CD8-positive, alpha-beta memory T cell (primary cell): ENCODE results near the gene LHB. TPM values are rescaled to one million over a fixed set of nuclear protein-coding genes. Genes with fewer than 3 reads are reported as not detected.
A peak's percentile ranks its signal among the peaks of the same experiment; 100 is the strongest.
"Not testable (repeated sequence)": the region's sequence is repeated elsewhere in the genome, so short reads cannot be mapped to it uniquely, and the experiment has no call there.

Experiments
- CTCF ChIA-PET: fragments of 350-600 bp; sonication (Branson Sonifier 250); formaldehyde crosslinking; loops from one replicate; lab custom pipeline; 2021; ENCODE audit warnings: antibody characterized with exemption; lab: Charles Lee
- POLR2A ChIA-PET: fragments of 350-600 bp; sonication (Branson Sonifier 250); formaldehyde crosslinking; loops from one replicate; lab custom pipeline; 2021; ENCODE audit warnings: antibody characterized with exemption; lab: Charles Lee
- DNase-seq, 5 donors: peaks; one replicate each; pipeline versions ENCODE4 v3.0.0 to v3.0.0-alpha.2; 2020 to 2022; ENCODE audit warnings: mixed read lengths in 1 of 5
- H3K27ac ChIP-seq: one replicate; pipeline ENCODE4 v1.7.0; 2013; ENCODE audit warnings: low read depth, mild to moderate bottlenecking, low read length, moderate library complexity
- H3K27me3 ChIP-seq: 2 replicates; pipeline ENCODE4 v1.7.0; 2013; ENCODE audit warnings: low read length, mild to moderate bottlenecking; ENCODE audit not compliant: insufficient read depth, poor library complexity, severe bottlenecking
- H3K36me3 ChIP-seq: 2 replicates; pipeline ENCODE4 v1.7.0; 2013; ENCODE audit warnings: mild to moderate bottlenecking, low read length, moderate library complexity; ENCODE audit not compliant: insufficient read depth
- H3K4me1 ChIP-seq: 2 replicates; pipeline ENCODE4 v1.7.0; 2013; ENCODE audit warnings: mild to moderate bottlenecking, low read length, moderate library complexity; ENCODE audit not compliant: insufficient read depth
- H3K4me3 ChIP-seq: 2 replicates; pipeline ENCODE4 v1.7.0; 2013; ENCODE audit warnings: mild to moderate bottlenecking, low read length
- H3K9me3 ChIP-seq: 2 replicates; pipeline ENCODE4 v1.7.0; 2013; ENCODE audit warnings: mild to moderate bottlenecking, low read length
- H3K27ac Mint-ChIP-seq, 8 donors: one replicate each; pipeline ENCODE4 v1.8.0; 2020 to 2021; ENCODE audit warnings: mixed read lengths in 8 of 8, mild to moderate bottlenecking in 6 of 8, inconsistent platforms in 3 of 8, moderate library complexity in 3 of 8
- H3K27me3 Mint-ChIP-seq, 2 donors: one replicate each; pipeline ENCODE4 v1.8.0; 2020 to 2021; ENCODE audit warnings: mixed read lengths in 2 of 2, mild to moderate bottlenecking in 1 of 2, moderate library complexity in 1 of 2
- H3K36me3 Mint-ChIP-seq, 3 donors: one replicate each; pipeline ENCODE4 v1.8.0; 2020 to 2021; ENCODE audit warnings: mixed read lengths in 3 of 3, inconsistent platforms in 1 of 3, mild to moderate bottlenecking in 1 of 3
- H3K4me1 Mint-ChIP-seq, 3 donors: one replicate each; pipeline ENCODE4 v1.8.0; 2020 to 2021; ENCODE audit warnings: mixed read lengths in 3 of 3, inconsistent platforms in 1 of 3, mild to moderate bottlenecking in 1 of 3
- H3K4me3 Mint-ChIP-seq, 7 donors: one replicate each; pipeline ENCODE4 v1.8.0; 2020 to 2021; ENCODE audit warnings: mixed read lengths in 7 of 7, mild to moderate bottlenecking in 6 of 7, moderate library complexity in 4 of 7, inconsistent platforms in 2 of 7
- H3K9me3 Mint-ChIP-seq, 5 donors: one replicate each; pipeline ENCODE4 v1.8.0; 2020 to 2022; ENCODE audit warnings: mixed read lengths in 5 of 5, mild to moderate bottlenecking in 3 of 5, moderate library complexity in 2 of 5, inconsistent platforms in 1 of 5
- polyA plus RNA-seq: library from polyadenylated mRNA; unstranded; fragments of 300-500 nt; fragmentation: Illumina TruSeq; gene quantifications from one replicate; pipeline ENCODE4 v1.2.3, GENCODE V29; 2021
- total RNA-seq, 2 experiments: library from RNA; stranded (reverse); gene quantifications; one replicate each; pipeline ENCODE4 v1.2.3, GENCODE V29; 2021

Gene LHB
- total and polyA plus RNA-seq, 3 experiments from 2014 or later = not detected

GRCh38 chr19:49030323-49030722 is 13.4 kb upstream of the LHB start:
- H3K27ac ChIP-seq, H3K27me3 Mint-ChIP-seq, POLR2A ChIA-PET, H3K4me3 Mint-ChIP-seq, DNase-seq, H3K36me3 Mint-ChIP-seq, H3K36me3 ChIP-seq, H3K4me3 ChIP-seq, CTCF ChIA-PET, H3K4me1 Mint-ChIP-seq, H3K9me3 Mint-ChIP-seq, H3K27ac Mint-ChIP-seq, H3K4me1 ChIP-seq, H3K9me3 ChIP-seq, H3K27me3 ChIP-seq: not testable (repeated sequence)

GRCh38 chr19:49029749-49030148 is 12.9 kb upstream of the LHB start:
- H3K27me3 Mint-ChIP-seq, H3K36me3 ChIP-seq, H3K4me1 Mint-ChIP-seq, H3K27ac Mint-ChIP-seq, CTCF ChIA-PET, POLR2A ChIA-PET, H3K4me3 ChIP-seq, H3K4me3 Mint-ChIP-seq, H3K36me3 Mint-ChIP-seq, H3K27ac ChIP-seq, H3K9me3 Mint-ChIP-seq, H3K9me3 ChIP-seq, DNase-seq, H3K4me1 ChIP-seq, H3K27me3 ChIP-seq: not testable (repeated sequence)

GRCh38 chr19:49028686-49029085 is 11.8 kb upstream of the LHB start:
- H3K36me3 Mint-ChIP-seq, H3K4me1 Mint-ChIP-seq, H3K36me3 ChIP-seq, H3K27ac Mint-ChIP-seq, H3K9me3 ChIP-seq, CTCF ChIA-PET, DNase-seq, H3K9me3 Mint-ChIP-seq, H3K27ac ChIP-seq, H3K4me3 Mint-ChIP-seq, POLR2A ChIA-PET, H3K4me1 ChIP-seq, H3K27me3 ChIP-seq, H3K4me3 ChIP-seq, H3K27me3 Mint-ChIP-seq: not testable (repeated sequence)

GRCh38 chr19:49025599-49025998 is 8.7 kb upstream of the LHB start:
- H3K9me3 ChIP-seq, CTCF ChIA-PET, H3K27ac ChIP-seq, H3K27me3 ChIP-seq, H3K36me3 ChIP-seq, DNase-seq, H3K4me3 Mint-ChIP-seq, POLR2A ChIA-PET, H3K4me1 ChIP-seq, H3K36me3 Mint-ChIP-seq, H3K9me3 Mint-ChIP-seq, H3K27me3 Mint-ChIP-seq, H3K4me3 ChIP-seq: not testable (repeated sequence)
- H3K4me1 Mint-ChIP-seq = peaks cover 7 to 10% (median 8%) of the 10 kb centered on the region in 3 donors
- peak overlapping the region in 1 of 8 donors; percentile 16 for H3K27ac Mint-ChIP-seq

- H3K27ac Mint-ChIP-seq, H3K36me3 ChIP-seq, CTCF ChIA-PET, H3K4me3 Mint-ChIP-seq, POLR2A ChIA-PET, H3K27ac ChIP-seq, H3K27me3 Mint-ChIP-seq, H3K9me3 ChIP-seq, H3K4me3 ChIP-seq, H3K36me3 Mint-ChIP-seq, H3K27me3 ChIP-seq, H3K4me1 ChIP-seq, H3K9me3 Mint-ChIP-seq, DNase-seq: not testable (repeated sequence)
- peaks cover 10 to 15% (median 11%) of the 10 kb centered on the region in 3 donors for H3K4me1 Mint-ChIP-seq
Observed at GRCh38 chr19:49025088-49025487, 8.2 kb upstream of the LHB start.

GRCh38 chr19:49024233-49024632 is 7.3 kb upstream of the LHB start, which contains the start of gene CGB3:
TSS of gene CGB3 (minus strand) at chr19:49024333. CDS start at chr19:49023971, 362 bp downstream.
- H3K4me3 Mint-ChIP-seq = not testable (repeated sequence)

GRCh38 chr19:49022116-49022515 is 5.2 kb upstream of the LHB start:
- no peaks in the 10 kb centered on the region for H3K9me3 Mint-ChIP-seq
- Histone ChIP-seq H3K36me3 (no peaks in the 10 kb centered on the region), H3K27ac (no peak overlapping the region), H3K9me3 (no peaks in the 10 kb centered on the region), H3K4me3 (no peak overlapping the region), H3K4me1 (peaks cover 6% of the 10 kb centered on the region), H3K27me3 (no peaks in the 10 kb centered on the region)
- CTCF ChIA-PET = interaction anchor here (1.2 kb wide), 1 partner anchor 29 kb away, joined by 4 read pairs; the partner anchor contains the start of genes GYS1 and RUVBL2
- H3K36me3 Mint-ChIP-seq = no peaks in the 10 kb centered on the region
- no peak overlapping the region for H3K4me3 Mint-ChIP-seq
- no peak for DNase-seq
- H3K27ac Mint-ChIP-seq = no peak overlapping the region
- POLR2A ChIA-PET = no interaction called here
- peaks cover 0 to 3% of the 10 kb centered on the region in 2 donors for H3K27me3 Mint-ChIP-seq
- H3K4me1 Mint-ChIP-seq = peaks cover 21 to 40% (median 23%) of the 10 kb centered on the region in 3 donors

More at GRCh38 chr19:49024233-49024632, 7.3 kb upstream of the LHB start, which contains the start of gene CGB3:
- H3K36me3 Mint-ChIP-seq, H3K9me3 ChIP-seq, H3K4me3 ChIP-seq, DNase-seq, H3K36me3 ChIP-seq, H3K4me1 ChIP-seq, H3K9me3 Mint-ChIP-seq, H3K27ac ChIP-seq, CTCF ChIA-PET, H3K27me3 Mint-ChIP-seq, POLR2A ChIA-PET, H3K27ac Mint-ChIP-seq, H3K27me3 ChIP-seq: not testable (repeated sequence)
- H3K4me1 Mint-ChIP-seq = peaks cover 11 to 24% (median 13%) of the 10 kb centered on the region in 3 donors

GRCh38 chr19:49020931-49021895 is 4.3 kb upstream of the LHB start:
- no peaks in the 10 kb centered on the region for H3K27me3 ChIP-seq
- H3K4me3 Mint-ChIP-seq = peak overlapping the region in 5 of 7 donors; percentile 0 to 48 (median 23)
- no peaks in the 10 kb centered on the region for H3K9me3 ChIP-seq
- ChIA-PET POLR2A (no interaction called here), CTCF (no interaction called here)
- peak overlapping the region in 6 of 8 donors; percentile 1 to 88 (median 14) for H3K27ac Mint-ChIP-seq
- no peak overlapping the region for H3K4me3 ChIP-seq
- H3K36me3 Mint-ChIP-seq = no peaks in the 10 kb centered on the region
- DNase-seq = no peak
- H3K4me1 Mint-ChIP-seq = peaks cover 21 to 42% (median 23%) of the 10 kb centered on the region in 3 donors
- H3K27me3 Mint-ChIP-seq = peaks cover 0 to 3% of the 10 kb centered on the region in 2 donors
- no peaks in the 10 kb centered on the region for H3K9me3 Mint-ChIP-seq
- H3K27ac ChIP-seq = no peak overlapping the region
- peaks cover 6% of the 10 kb centered on the region for H3K4me1 ChIP-seq
- no peaks in the 10 kb centered on the region for H3K36me3 ChIP-seq
